ENCODE data around the gene FBXO9.

DNA sequence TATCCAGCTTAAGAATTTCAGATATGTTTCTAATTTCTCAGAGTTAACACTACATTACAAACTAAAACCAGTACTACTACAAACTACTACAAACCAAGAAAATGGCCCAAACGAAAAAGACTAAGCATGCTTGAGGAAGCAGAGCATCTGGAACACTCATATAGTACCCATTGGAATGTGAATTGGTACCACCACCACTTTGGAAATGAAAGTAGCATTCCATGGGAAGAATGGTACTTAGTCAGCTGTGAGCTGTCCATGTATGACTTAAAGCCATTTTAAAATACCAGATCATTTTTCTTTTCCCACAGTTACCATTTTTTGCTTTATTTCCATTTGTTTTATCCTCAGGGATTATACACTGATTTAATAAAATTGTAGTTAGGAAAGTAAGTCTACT, 30.5 kb downstream of the FBXO9 start:
- TF ChIP-seq, protein P1, sequence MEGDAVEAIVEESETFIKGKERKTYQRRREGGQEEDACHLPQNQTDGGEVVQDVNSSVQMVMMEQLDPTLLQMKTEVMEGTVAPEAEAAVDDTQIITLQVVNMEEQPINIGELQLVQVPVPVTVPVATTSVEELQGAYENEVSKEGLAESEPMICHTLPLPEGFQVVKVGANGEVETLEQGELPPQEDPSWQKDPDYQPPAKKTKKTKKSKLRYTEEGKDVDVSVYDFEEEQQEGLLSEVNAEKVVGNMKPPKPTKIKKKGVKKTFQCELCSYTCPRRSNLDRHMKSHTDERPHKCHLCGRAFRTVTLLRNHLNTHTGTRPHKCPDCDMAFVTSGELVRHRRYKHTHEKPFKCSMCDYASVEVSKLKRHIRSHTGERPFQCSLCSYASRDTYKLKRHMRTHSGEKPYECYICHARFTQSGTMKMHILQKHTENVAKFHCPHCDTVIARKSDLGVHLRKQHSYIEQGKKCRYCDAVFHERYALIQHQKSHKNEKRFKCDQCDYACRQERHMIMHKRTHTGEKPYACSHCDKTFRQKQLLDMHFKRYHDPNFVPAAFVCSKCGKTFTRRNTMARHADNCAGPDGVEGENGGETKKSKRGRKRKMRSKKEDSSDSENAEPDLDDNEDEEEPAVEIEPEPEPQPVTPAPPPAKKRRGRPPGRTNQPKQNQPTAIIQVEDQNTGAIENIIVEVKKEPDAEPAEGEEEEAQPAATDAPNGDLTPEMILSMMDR (IDR thresholded peaks at IDR 0.05) = no peak
- TF ChIP-seq POLR2A (IDR thresholded peaks at IDR 0.05) (no peak), POLR2AphosphoS5 (IDR thresholded peaks at IDR 0.05; ENCODE audit: insufficient read depth in 1 of 2, low read depth in 1 of 2) (no peak)
